H1 (cell line): Measurements from ENCODE around the gene UVRAG. TPM values are rescaled to one million over a fixed set of nuclear protein-coding genes. Genes with fewer than 3 reads are reported as not detected.

Experiments
- CTCF ChIA-PET: fragments of 300-600 bp; sonication (Branson Sonifier 250); formaldehyde crosslinking; loops from one replicate; lab custom pipeline; 2021; ENCODE audit not compliant: partially characterized antibody; lab: Charles Lee
- POLR2A ChIA-PET: fragments of 300-600 bp; sonication (Branson Sonifier 250); formaldehyde crosslinking; loops from one replicate; lab custom pipeline; 2021; ENCODE audit warnings: inconsistent platforms; ENCODE audit not compliant: partially characterized antibody; lab: Charles Lee
- DNase-seq, 2 experiments: peaks; one replicate each; pipeline versions ENCODE4 v3.0.0 to v3.0.0-alpha.2; 2010 to 2022; ENCODE audit warnings: low spot score in 2 of 2, low read depth in 1 of 2, mixed read lengths in 1 of 2
- FAIRE-seq: peaks from 2 replicates; lab custom pipeline; 2011; peaks lifted over from hg19 to GRCh38; lab: Jason Lieb, UNC
- H2AFZ ChIP-seq: 2 replicates; pipeline ENCODE4 v1.8.1; 2012; ENCODE audit warnings: low read length, inconsistent platforms
- H2AK5ac ChIP-seq: 2 replicates; pipeline ENCODE4 v1.6.1; 2013; ENCODE audit warnings: low read depth, low read length
- H2BK120ac ChIP-seq: replicated peaks from 2 replicates; pipeline ENCODE3; 2013; ENCODE audit warnings: low read depth, low read length, inconsistent platforms
- H2BK12ac ChIP-seq: 2 replicates; pipeline ENCODE4 v1.6.1; 2013; ENCODE audit warnings: low read depth, low read length
- H2BK15ac ChIP-seq: 2 replicates; pipeline ENCODE4 v1.6.1; 2013; ENCODE audit warnings: low read length
- H2BK20ac ChIP-seq: 2 replicates; pipeline ENCODE4 v1.6.1; 2013; ENCODE audit warnings: low read length
- H2BK5ac ChIP-seq: 2 replicates; pipeline ENCODE4 v1.6.1; 2013; ENCODE audit warnings: low read depth, low read length
- H3K14ac ChIP-seq: 2 replicates; pipeline ENCODE4 v1.6.1; 2013; ENCODE audit warnings: inconsistent platforms; ENCODE audit not compliant: insufficient read length
- H3K18ac ChIP-seq: 2 replicates; pipeline ENCODE4 v1.6.1; 2013; ENCODE audit warnings: low read length; ENCODE audit errors: extremely low read depth
- H3K23ac ChIP-seq: 2 replicates; pipeline ENCODE4 v1.6.1; 2013; ENCODE audit warnings: inconsistent platforms; ENCODE audit not compliant: insufficient read length
- H3K23me2 ChIP-seq: 2 replicates; pipeline ENCODE4 v1.6.1; 2013; ENCODE audit warnings: low read depth, low read length
- H3K27ac ChIP-seq: 2 replicates; pipeline ENCODE4 v1.6.1; 2011; ENCODE audit warnings: low read depth, low read length, inconsistent platforms
- H3K27me3 ChIP-seq, 4 experiments: replicated peaks in 1 of 4; 1 replicate in 1 of 4; 2 replicates in 3 of 4; pipeline versions ENCODE4 v1.6.1 to v1.8.1; 2011 to 2013; ENCODE audit warnings: low read length in 3 of 4, mild to moderate bottlenecking in 3 of 4, inconsistent platforms in 2 of 4, mixed read lengths in 2 of 4, moderate library complexity in 1 of 4; ENCODE audit not compliant: control insufficient read depth in 3 of 4, insufficient read depth in 3 of 4; ENCODE audit errors: extremely low read depth in 1 of 4
- H3K36me3 ChIP-seq, 4 experiments: 2 replicates each; pipeline versions ENCODE4 v1.6.1 to v1.8.1; 2011 to 2013; ENCODE audit warnings: mild to moderate bottlenecking in 4 of 4, low read length in 3 of 4, moderate library complexity in 2 of 4, control low read depth in 1 of 4, inconsistent platforms in 1 of 4; ENCODE audit not compliant: insufficient read depth in 4 of 4, control insufficient read depth in 2 of 4
- H3K4ac ChIP-seq: replicated peaks from 2 replicates; pipeline ENCODE3; 2013; ENCODE audit warnings: low read length, low read depth, mixed read lengths, inconsistent platforms; ENCODE audit not compliant: insufficient read length
- H3K4me1 ChIP-seq, 4 experiments: replicated peaks in 1 of 4; 1 replicate in 1 of 4; 2 replicates in 3 of 4; pipeline versions ENCODE4 v1.6.1 to v1.8.1; 2011 to 2013; ENCODE audit warnings: low read length in 3 of 4, inconsistent platforms in 2 of 4, mixed read lengths in 1 of 4; ENCODE audit not compliant: insufficient read depth in 4 of 4, control insufficient read depth in 3 of 4
- H3K4me2 ChIP-seq, 2 experiments: 2 replicates each; pipeline versions ENCODE4 v1.6.1 to v1.8.1; 2011 to 2013; ENCODE audit warnings: low read depth in 2 of 2, low read length in 2 of 2, control low read depth in 1 of 2, inconsistent platforms in 1 of 2, mild to moderate bottlenecking in 1 of 2; ENCODE audit not compliant: insufficient read depth in 1 of 2
- H3K4me3 ChIP-seq, 4 experiments: fragments of 200-600, 300-600 bp in 1 of 4; sonication (generic), shearing (Covaris generic), sonication (Bioruptor Twin) in 1 of 4; 2 replicates each; pipeline versions ENCODE4 v1.5.1 to v1.8.1; 2011 to 2016; ENCODE audit warnings: low read length in 4 of 4, low read depth in 3 of 4, control low read depth in 2 of 4, inconsistent platforms in 2 of 4, mild to moderate bottlenecking in 2 of 4, mixed read lengths in 1 of 4, moderate library complexity in 1 of 4; ENCODE audit not compliant: insufficient read depth in 2 of 4; ENCODE audit errors: extremely low read depth in 1 of 4
- H3K56ac ChIP-seq: replicated peaks from 2 replicates; pipeline ENCODE3; 2013; ENCODE audit warnings: low read depth, mild to moderate bottlenecking, mixed read lengths, low read length, inconsistent platforms; ENCODE audit not compliant: insufficient read length
- H3K79me1 ChIP-seq: 2 replicates; pipeline ENCODE4 v1.6.1; 2013; ENCODE audit warnings: low read depth, low read length, control low read depth
- H3K79me2 ChIP-seq, 2 experiments: 2 replicates each; pipeline versions ENCODE4 v1.6.1 to v1.8.1; 2012 to 2013; ENCODE audit warnings: low read length in 2 of 2, mild to moderate bottlenecking in 2 of 2, inconsistent platforms in 1 of 2; ENCODE audit not compliant: insufficient read depth in 2 of 2, control insufficient read depth in 1 of 2
- H3K9ac ChIP-seq, 4 experiments: replicated peaks in 1 of 4; 1 replicate in 1 of 4; 2 replicates in 3 of 4; pipeline versions ENCODE4 v1.6.1 to v1.8.1; 2011 to 2013; ENCODE audit warnings: low read depth in 3 of 4, low read length in 3 of 4, control low read depth in 2 of 4, mild to moderate bottlenecking in 2 of 4, moderate library complexity in 2 of 4, inconsistent platforms in 1 of 4; ENCODE audit errors: extremely low read depth in 1 of 4
- H3K9me3 ChIP-seq, 2 experiments: 2 replicates each; pipeline versions ENCODE4 v1.6.1 to v1.8.1; 2012 to 2013; ENCODE audit warnings: mild to moderate bottlenecking in 2 of 2, moderate library complexity in 2 of 2, control low read depth in 1 of 2, inconsistent platforms in 1 of 2, low read depth in 1 of 2, low read length in 1 of 2, mixed read lengths in 1 of 2; ENCODE audit not compliant: insufficient read depth in 2 of 2
- H4K20me1 ChIP-seq, 2 experiments: replicated peaks in 1 of 2; 2 replicates each; pipeline versions ENCODE3 to v1.8.1; 2011 to 2013; ENCODE audit warnings: inconsistent platforms in 2 of 2, low read length in 2 of 2, mild to moderate bottlenecking in 1 of 2; ENCODE audit not compliant: insufficient read depth in 2 of 2, control insufficient read depth in 1 of 2
- H4K5ac ChIP-seq: 2 replicates; pipeline ENCODE4 v1.6.1; 2013; ENCODE audit warnings: low read length, low read depth, mixed read lengths, inconsistent platforms; ENCODE audit not compliant: insufficient read length
- H4K8ac ChIP-seq: 2 replicates; pipeline ENCODE4 v1.8.0; 2013; ENCODE audit warnings: mild to moderate bottlenecking, moderate library complexity, low read length, inconsistent platforms; ENCODE audit not compliant: insufficient read depth; ENCODE audit errors: extremely low read depth
- H4K91ac ChIP-seq: replicated peaks from 2 replicates; pipeline ENCODE3; 2013; ENCODE audit warnings: low read length, mixed read lengths, inconsistent platforms; ENCODE audit not compliant: insufficient read length
- CHD1 ChIP-seq: IDR thresholded peaks from 2 replicates; pipeline ENCODE4 v1.6.1; 2012; ENCODE audit warnings: low read depth, low read length, improper control_type of control experiment
- KDM1A ChIP-seq: fragments of 200-600, 300-600 bp; sonication (generic); IDR thresholded peaks from 2 replicates; pipeline ENCODE4 v1.7.1; 2016; ENCODE audit warnings: mild to moderate bottlenecking, low read length, borderline replicate concordance
- SRF ChIP-seq: IDR thresholded peaks from 2 replicates; pipeline ENCODE4 v1.6.1; 2011; ENCODE audit warnings: mild to moderate bottlenecking, low read depth, low read length, moderate library complexity
- TAF7 ChIP-seq: optimal IDR thresholded peaks from 2 replicates; pipeline ENCODE3; 2011; ENCODE audit warnings: low read depth, mild to moderate bottlenecking, inconsistent platforms, low read length, moderate library complexity, borderline replicate concordance
- WGBS, 2 experiments: shearing (Covaris generic) in 1 of 2; methylation state at CpG; one replicate each; pipeline versions ENCODE4 v1.1.6 to v1.1.7; 2013 to 2015; ENCODE audit warnings: low lambda C conversion rate in 2 of 2, mixed read lengths in 2 of 2, inconsistent platforms in 1 of 2, low coverage in 1 of 2, missing lambda C conversion rate in 1 of 2; ENCODE audit not compliant: insufficient replicate concordance in 2 of 2, insufficient coverage in 1 of 2, insufficient read length in 1 of 2; ENCODE audit errors: extremely low coverage in 1 of 2, missing lambda C conversion rate in 1 of 2; 5-methylcytosine and 5-hydroxymethylcytosine counted together
- polyA plus RNA-seq, 7 experiments: library from polyadenylated mRNA; depleted of rRNA in 3 of 7; stranded (reverse) in 5 of 7; unstranded in 2 of 7; fragments of >200 nt in 5 of 7; fragments of 200-250 nt in 2 of 7; gene quantifications; 1 replicate in 5 of 7; 2 replicates in 1 of 7; 4 replicates in 1 of 7; pipeline versions ENCODE4 v1.2.1 to v1.2.3, GENCODE V29; 2011 to 2013; ENCODE audit warnings: missing spikeins in 2 of 7, mixed read lengths in 2 of 7
- total RNA-seq: library from RNA; stranded (reverse); fragmentation: NEBNext Ultra II Directional; extraction: Animal tissue kit (Norgen Biotek cat#: 25700); gene quantifications from 2 replicates; pipeline ENCODE4 v1.2.1, GENCODE V29; 2021

UVRAG gene
- total and polyA plus RNA-seq, 2 of the 8 experiments (the other 6 are each of a cell fraction or from before 2014, with no cell fraction given): 5.5 to 14.7 TPM

DNA sequence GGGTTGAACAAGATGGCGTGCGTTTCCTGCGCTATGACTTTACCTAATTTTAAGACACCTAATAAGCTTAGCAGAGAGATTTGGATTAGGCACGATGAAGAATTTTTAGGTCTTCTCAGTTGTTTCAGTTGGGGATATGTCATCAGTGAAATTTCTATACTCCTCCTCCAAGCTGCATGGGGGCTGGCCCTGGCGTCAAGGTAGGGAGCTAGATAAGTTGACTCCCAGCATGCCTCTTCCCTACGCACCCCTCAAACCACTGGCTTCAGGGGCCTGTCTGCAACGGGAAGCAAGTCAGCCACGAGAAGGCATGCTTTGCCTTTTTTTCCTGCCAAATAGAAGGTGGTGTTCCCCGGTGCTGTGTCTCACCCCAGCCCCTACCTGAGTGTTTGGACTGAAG lies 33.2 kb upstream of the UVRAG start:
- ChIA-PET CTCF (interaction anchor here (0.6 to 1.8 kb wide), 4 partner anchors 10 to 1091 kb away, joined by 3 to 5 read pairs (median 4); no protein-coding TSS in a partner anchor), POLR2A (no interaction called here)

More for the DNA sequence above, 33.2 kb upstream of the UVRAG start:
- Histone ChIP-seq H3K27me3 (no peaks in the 10 kb centered on the region), H3K23me2 (no peaks in the 10 kb centered on the region), H3K18ac (no peak overlapping the region), H2BK5ac (no peak overlapping the region), H3K9me3 (no peaks in the 10 kb centered on the region), H3K79me2 (no peaks in the 10 kb centered on the region), H3K56ac (no peak overlapping the region), H2BK15ac (no peak overlapping the region), H2AK5ac (no peak overlapping the region), H3K4me3 (no peak overlapping the region), H3K4me1 (no peaks in the 10 kb centered on the region), H2BK20ac (no peak overlapping the region), H4K91ac (no peak overlapping the region), H3K4ac (no peak overlapping the region), H2BK120ac (no peak overlapping the region), H3K23ac (no peak overlapping the region), H4K8ac (no peak overlapping the region), H3K9ac (no peak overlapping the region), H2BK12ac (no peak overlapping the region), H3K14ac (no peak overlapping the region), H3K4me2 (no peak overlapping the region), H2AFZ (no peak overlapping the region), H3K79me1 (no peaks in the 10 kb centered on the region), H4K5ac (no peak overlapping the region), H3K27ac (no peak overlapping the region), H3K36me3 (no peaks in the 10 kb centered on the region), H4K20me1 (no peaks in the 10 kb centered on the region)
- 86% methylated on average over 9 of the region's 9 CpGs; no CpG with 5 or more reads in 1 of the 2 experiments for WGBS, 2 experiments
- FAIRE-seq (no peak), DNase-seq (no peak)
- TF ChIP-seq TAF7: no peak
- no peak for TF ChIP-seq CHD1
- TF ChIP-seq KDM1A: no peak
- no peak for TF ChIP-seq SRF
